ENCODE data around the gene GNB1. TPM values are rescaled to one million over a fixed set of nuclear protein-coding genes. Genes with fewer than 3 reads are reported as not detected.

GNB1 gene
- total RNA-seq, 3 donors from 2014 or later (not counting 1 experiment from before 2014, with no cell fraction given), result 285 to 304 (median 289) TPM

DNA sequence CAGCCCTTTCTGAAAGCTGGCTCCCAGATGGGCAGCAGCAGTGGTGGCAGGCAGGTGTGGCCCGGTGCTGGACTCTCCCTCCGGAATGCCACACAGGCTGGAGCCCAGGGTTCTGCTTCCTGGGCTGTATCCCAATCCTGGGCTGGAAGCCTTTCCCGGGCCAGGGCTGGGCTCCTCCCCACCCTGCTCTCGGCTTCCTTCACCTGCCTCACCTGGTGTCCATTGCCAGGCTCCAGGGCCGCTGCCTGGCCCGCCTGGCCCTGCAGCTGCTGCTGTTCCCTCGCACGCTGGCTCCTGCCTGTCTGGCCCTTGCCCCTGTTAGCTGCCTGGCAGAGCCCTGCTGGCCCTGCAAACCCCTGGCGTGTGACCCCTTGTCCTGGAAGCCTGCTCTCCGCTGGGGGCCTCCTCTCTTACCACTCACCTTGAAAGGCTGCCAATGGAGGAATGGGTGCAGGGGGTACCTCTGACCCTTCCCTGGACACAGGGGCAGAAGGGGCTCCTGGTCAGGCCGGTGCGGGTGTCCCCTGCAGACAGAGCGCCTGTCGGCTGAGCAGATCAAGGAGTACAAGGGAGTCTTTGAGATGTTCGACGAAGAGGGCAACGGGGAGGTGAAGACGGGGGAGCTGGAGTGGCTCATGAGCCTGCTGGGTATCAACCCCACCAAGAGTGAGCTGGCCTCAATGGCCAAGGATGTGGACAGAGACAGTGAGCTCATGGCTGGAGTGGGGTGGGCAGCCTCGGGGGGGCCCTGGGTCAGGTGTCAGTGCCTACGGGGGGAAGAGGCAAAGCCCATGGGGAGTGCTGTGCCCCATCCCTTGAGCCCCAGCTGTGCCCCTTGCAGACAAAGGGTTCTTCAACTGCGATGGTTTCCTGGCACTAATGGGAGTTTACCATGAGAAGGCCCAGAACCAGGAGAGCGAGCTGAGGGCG is 25.3 kb upstream of the GNB1 start:
- no peak overlapping the region for H3K4me3 ChIP-seq (ENCODE audit: low read length)
- no peak for ATAC-seq
- Mint-ChIP-seq H3K36me3 (no peaks in the 10 kb centered on the region), H3K27me3 (ENCODE audit: low read depth in 2 of 2) (peaks cover 0 to 4% of the 10 kb centered on the region in 2 donors), H3K4me1 (peaks cover 0 to 7% of the 10 kb centered on the region in 2 donors), H3K27ac (no peak overlapping the region), H3K9me3 (no peaks in the 10 kb centered on the region), H3K4me3 (peak overlapping the region; percentile 35)
- WGBS (ENCODE audit: insufficient coverage), result 94% methylated on average over 22 of the region's 23 CpGs
- intact Hi-C loops (cut with micrococcal nuclease), result no loop called here
- DNase-seq, result no peak
- H3K9me3 ChIP-seq (ENCODE audit: control insufficient read depth, insufficient read depth, low read length), result no peaks in the 10 kb centered on the region
- H3K27ac ChIP-seq (ENCODE audit: low read length), result no peak overlapping the region
- TF ChIP-seq, protein P1, sequence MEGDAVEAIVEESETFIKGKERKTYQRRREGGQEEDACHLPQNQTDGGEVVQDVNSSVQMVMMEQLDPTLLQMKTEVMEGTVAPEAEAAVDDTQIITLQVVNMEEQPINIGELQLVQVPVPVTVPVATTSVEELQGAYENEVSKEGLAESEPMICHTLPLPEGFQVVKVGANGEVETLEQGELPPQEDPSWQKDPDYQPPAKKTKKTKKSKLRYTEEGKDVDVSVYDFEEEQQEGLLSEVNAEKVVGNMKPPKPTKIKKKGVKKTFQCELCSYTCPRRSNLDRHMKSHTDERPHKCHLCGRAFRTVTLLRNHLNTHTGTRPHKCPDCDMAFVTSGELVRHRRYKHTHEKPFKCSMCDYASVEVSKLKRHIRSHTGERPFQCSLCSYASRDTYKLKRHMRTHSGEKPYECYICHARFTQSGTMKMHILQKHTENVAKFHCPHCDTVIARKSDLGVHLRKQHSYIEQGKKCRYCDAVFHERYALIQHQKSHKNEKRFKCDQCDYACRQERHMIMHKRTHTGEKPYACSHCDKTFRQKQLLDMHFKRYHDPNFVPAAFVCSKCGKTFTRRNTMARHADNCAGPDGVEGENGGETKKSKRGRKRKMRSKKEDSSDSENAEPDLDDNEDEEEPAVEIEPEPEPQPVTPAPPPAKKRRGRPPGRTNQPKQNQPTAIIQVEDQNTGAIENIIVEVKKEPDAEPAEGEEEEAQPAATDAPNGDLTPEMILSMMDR (IDR thresholded peaks at IDR 0.05), result no peak
- H3K36me3 ChIP-seq (ENCODE audit: control insufficient read depth, insufficient read depth, low read length), result no peaks in the 10 kb centered on the region
- H3K4me1 ChIP-seq (ENCODE audit: control insufficient read depth, insufficient read depth, low read length), result peaks cover 22% of the 10 kb centered on the region
- H3K27me3 ChIP-seq (ENCODE audit: control insufficient read depth, insufficient read depth, low read length), result no peaks in the 10 kb centered on the region

DNA sequence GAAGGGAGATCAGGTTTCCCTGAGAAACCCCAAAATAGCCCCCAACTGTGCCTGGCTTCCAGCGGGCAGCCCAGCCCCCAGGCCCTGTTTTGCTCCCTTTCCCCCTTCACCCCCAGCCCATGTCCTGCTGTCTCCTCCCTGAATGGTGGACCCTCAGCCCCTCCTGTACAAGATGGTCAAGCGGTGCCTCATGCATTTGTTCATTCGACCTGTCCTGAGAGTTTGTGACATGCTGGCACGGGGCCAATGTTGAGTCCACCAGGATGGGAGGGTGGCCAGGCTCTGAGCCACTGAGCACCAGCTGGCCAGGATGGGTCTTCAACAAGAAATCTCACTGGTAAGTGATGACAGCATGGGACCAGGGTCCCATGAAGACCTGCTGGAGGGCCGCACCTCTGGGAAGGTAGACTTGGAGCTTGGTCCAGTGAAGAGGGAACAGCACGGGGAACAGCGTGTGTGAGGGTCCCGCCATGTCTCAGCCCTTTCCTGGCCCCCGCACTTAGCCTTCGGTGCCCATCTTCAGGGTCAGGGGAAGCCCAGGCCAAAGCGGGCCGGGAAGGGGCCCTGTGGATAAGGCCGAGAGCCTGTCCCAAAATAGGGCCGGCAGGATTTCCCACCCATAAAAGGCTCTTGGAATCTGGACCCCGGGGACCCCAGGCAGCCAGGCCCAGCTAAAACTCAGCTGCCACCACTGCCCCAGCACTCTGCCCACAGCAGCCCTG is 24.2 kb upstream of the GNB1 start, which contains the start of gene CALML6:
Gene CALML6 (plus strand): TSS at position 290 of the 722 bp plus-strand sequence. CDS start 21 bp downstream, at position 311.
- H3K27me3 ChIP-seq (ENCODE audit: control insufficient read depth, insufficient read depth, low read length), result no peaks in the 10 kb centered on the region
- H3K4me1 ChIP-seq (ENCODE audit: control insufficient read depth, insufficient read depth, low read length), result peaks cover 23% of the 10 kb centered on the region
- no peaks in the 10 kb centered on the region for H3K36me3 Mint-ChIP-seq
- no peak within 1 kb of the TSS for H3K27ac Mint-ChIP-seq
- H3K9me3 Mint-ChIP-seq, result no peaks in the 10 kb centered on the region
- TF ChIP-seq, protein P1 (IDR thresholded peaks at IDR 0.05), result no peak
- no peak within 1 kb of the TSS for H3K4me3 Mint-ChIP-seq
- no peaks in the 10 kb centered on the region for H3K9me3 ChIP-seq (ENCODE audit: control insufficient read depth, insufficient read depth, low read length)
- no peak within 1 kb of the TSS for H3K4me3 ChIP-seq (ENCODE audit: low read length)
- DNase-seq (no peak), ATAC-seq (no peak)
- peaks cover 4 to 10% of the 10 kb centered on the region in 2 donors for H3K4me1 Mint-ChIP-seq
- WGBS (ENCODE audit: insufficient coverage), result 94% methylated on average over 15 of the region's 15 CpGs
- no peak within 1 kb of the TSS for H3K27ac ChIP-seq (ENCODE audit: low read length)
- H3K27me3 Mint-ChIP-seq (ENCODE audit: low read depth in 2 of 2), result peaks cover 0 to 4% of the 10 kb centered on the region in 2 donors
- H3K36me3 ChIP-seq (ENCODE audit: control insufficient read depth, insufficient read depth, low read length), result no peaks in the 10 kb centered on the region
- intact Hi-C loops (cut with micrococcal nuclease), result no loop called here

DNA sequence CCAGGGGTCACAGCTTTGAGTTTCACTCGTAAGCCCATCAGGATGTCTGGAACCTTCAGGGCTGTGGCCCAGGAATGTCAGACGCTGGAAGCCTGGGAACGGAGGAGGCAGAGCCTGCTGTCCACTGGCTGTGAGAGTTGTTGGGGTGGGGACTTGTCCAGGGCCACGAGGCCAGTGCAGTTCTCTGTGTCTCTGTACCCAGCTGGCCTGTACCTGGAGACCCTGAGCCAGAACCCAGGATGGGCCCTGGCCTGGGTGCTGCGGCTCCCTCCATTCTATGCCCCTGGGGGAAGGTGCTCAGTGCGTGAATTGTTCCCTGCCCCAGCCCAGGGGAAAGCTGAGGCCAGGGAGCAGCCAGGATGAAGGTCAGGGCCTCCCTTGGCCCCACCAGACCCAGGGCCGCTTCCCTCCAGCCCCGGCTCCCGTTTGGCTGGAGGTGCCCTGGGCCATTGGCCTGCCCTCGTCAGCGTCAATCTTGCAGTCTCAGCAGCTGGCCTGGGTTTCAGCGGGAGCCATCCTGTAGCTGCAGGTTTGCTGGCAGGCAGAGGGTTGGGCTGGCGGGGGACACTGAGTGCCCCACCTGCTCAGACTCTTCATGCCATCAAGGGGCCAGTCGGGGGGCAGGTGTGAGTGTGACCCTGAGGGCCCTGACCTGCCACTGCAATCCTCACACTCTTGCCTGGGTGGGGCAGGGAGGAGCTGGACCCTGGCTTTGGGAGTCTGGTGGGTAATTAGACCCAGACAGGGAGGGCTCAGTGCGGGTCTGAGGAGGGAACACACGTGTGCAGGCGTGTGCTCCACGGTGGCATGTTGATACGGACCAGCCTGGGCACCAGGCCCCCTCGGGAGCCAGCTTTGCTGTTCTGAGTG is 23.4 kb upstream of the GNB1 start:
- Histone ChIP-seq H3K27me3 (ENCODE audit: control insufficient read depth, insufficient read depth, low read length) (no peaks in the 10 kb centered on the region), H3K4me1 (ENCODE audit: control insufficient read depth, insufficient read depth, low read length) (peaks cover 23% of the 10 kb centered on the region), H3K9me3 (ENCODE audit: control insufficient read depth, insufficient read depth, low read length) (no peaks in the 10 kb centered on the region), H3K4me3 (ENCODE audit: low read length) (no peak overlapping the region), H3K36me3 (ENCODE audit: control insufficient read depth, insufficient read depth, low read length) (no peaks in the 10 kb centered on the region), H3K27ac (ENCODE audit: low read length) (no peak overlapping the region)
- intact Hi-C loops (cut with micrococcal nuclease), result no loop called here
- Mint-ChIP-seq H3K4me1 (peaks cover 9 to 11% of the 10 kb centered on the region in 2 donors), H3K27me3 (ENCODE audit: low read depth in 2 of 2) (peaks cover 0 to 4% of the 10 kb centered on the region in 2 donors), H3K4me3 (no peak overlapping the region), H3K36me3 (no peaks in the 10 kb centered on the region), H3K9me3 (no peaks in the 10 kb centered on the region), H3K27ac (no peak overlapping the region)
- TF ChIP-seq, protein P1 (IDR thresholded peaks at IDR 0.05), result no peak
- DNase-seq (no peak), ATAC-seq (no peak)
- 86% methylated on average over 20 of the region's 20 CpGs for WGBS (ENCODE audit: insufficient coverage)

All from natural killer cell (primary cell).